CD1c-positive myeloid dendritic cell (primary cell): ENCODE data around the gene ANK2.
"Not testable (repeated sequence)": the region's sequence is repeated elsewhere in the genome, so short reads cannot be mapped to it uniquely, and the experiment has no call there.

Experiments
- DNase-seq: peaks from one replicate; pipeline ENCODE4 v3.0.0-alpha.2; 2016; ENCODE audit errors: extremely low spot score

Gene ANK2

DNA sequence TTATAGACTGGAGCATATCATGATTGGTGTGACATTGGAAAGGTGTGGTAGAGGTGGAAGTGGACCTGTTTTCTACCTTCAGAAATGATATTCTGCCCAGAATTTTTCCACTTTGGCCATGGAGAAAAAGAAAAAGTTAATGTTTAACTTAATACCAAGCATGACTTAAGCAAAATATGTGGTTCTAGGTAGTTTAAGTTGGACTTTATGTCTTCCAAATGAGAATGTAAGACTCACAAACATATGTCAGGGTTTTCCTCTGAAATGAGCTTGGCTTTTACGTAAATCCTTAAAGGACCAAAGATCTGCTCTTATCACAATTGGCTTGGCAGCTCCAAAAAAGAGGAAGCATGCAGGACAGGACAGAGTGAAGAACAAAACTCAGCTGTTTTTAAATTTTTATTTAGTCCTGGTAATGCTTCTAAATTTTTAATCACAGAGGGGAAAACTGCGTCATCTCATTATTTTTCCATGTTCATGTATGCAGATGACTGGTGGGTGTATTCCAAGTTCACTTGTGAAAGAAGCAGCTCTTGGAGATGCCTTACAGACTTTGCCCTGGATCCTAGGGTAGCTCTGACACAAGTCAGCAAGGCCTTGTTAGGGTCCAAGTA is 98.2 kb downstream of the ANK2 start:
- no peak for DNase-seq

GRCh38 chr4:113148925-113149324 is 99.5 kb downstream of the ANK2 start:
- no peak for DNase-seq

DNA sequence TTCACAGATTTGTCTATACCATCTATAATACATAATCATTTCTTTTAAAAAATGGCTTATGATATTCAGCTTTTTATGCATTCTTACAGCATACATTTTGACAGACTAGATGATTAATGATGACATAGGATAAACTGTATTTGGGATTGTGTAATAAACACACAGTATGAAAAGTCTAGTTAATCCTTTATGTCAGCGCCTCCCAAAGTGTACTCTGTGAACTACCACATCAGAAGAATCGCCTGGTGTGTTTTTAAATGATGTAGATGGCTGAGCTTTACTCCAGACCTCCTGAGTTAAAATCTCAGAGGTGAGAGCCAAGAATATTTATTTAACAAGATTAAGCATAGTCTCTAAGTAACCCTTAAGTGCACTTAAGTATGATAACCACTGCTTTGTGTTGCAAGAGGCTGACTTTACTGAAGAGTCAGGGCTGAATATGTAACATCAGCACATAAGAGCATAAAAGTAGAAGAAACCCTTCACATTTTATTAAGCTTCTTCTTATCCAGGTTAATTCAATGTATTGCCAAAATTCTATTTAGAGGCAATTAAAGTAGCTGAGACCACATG is 104.2 kb downstream of the ANK2 start:
- no peak for DNase-seq

- DNase-seq = no peak
These were observed 104.8 kb downstream of the ANK2 start for GRCh38 chr4:113154281-113154680.

- DNase-seq = no peak
These were observed 107.8 kb downstream of the ANK2 start for GRCh38 chr4:113157086-113157857.

GRCh38 chr4:113159942-113160545 is 110.6 kb downstream of the ANK2 start:
- DNase-seq = no peak

DNA sequence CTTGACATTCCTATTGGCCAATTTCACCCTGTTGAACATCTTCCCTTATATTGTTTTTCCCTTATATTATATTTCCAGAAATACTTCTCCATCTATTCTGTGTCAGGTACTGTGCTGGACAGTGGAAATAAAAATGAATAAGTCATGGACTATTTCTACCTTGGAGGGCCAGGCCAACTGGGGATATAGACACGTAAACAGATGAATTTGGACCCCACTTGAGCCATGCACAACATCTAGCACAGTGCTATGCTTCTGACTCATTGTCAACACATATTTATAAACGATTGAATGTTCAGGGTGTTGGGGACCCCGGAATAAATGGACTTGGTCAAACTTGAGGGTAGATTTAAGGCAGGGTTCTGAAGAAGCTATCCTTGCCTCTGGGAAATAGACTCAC is 111.1 kb downstream of the ANK2 start:
- DNase-seq = no peak

DNA sequence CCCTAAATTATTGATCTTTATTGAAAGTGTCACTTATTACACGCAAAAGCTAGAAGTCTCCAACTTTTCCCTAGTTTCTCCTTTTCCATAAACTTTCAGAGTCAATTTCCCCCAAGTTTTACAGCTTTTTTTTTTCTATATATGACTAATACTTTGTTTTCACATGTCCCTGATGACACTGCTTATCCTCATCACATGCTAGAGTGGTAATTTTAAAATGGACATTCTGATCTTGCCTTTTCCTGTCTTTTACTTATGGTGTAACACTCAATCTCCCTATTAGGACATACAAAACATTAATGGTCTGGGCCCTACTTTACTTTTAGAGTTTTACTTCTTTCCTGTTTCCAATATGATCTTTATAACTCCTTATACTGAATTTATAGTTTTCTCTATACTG is 112.6 kb downstream of the ANK2 start:
- no peak for DNase-seq

- no peak for DNase-seq
These were observed 119.9 kb downstream of the ANK2 start for GRCh38 chr4:113169368-113169767.

GRCh38 chr4:113170115-113170804 is 120.8 kb downstream of the ANK2 start:
- no peak for DNase-seq

- DNase-seq = no peak
These were observed 121.5 kb downstream of the ANK2 start for GRCh38 chr4:113170805-113171468.

DNA sequence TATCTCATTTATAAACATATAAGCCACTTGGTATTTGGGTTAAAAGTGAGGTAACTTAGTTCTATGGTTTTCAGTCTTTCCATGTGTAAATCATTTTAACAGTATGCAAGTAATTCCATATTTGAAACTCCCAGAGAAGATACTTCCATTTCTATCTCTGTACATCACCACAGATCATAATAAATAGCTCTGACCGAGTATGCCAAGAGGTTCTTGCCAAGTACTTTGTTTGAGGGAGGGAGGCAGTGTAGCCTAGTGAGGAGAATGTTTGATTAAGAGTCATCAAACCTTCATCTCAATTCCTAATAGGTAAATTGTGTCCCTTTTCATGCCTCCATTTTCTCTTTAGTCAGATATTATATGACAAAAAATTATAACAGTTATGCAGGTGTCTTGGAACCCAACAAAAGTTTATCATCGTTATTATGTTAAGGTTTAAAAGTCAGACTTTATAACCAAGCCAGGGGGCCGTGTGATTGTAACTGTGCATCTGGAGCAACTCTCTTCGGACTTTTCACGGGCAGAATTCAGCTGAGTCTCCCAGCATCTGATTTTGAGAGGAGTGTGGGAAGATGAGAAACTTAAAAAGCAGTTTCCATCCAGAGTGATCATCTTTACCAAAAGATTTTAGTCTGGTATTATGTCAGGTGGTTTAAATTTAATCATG is 123.8 kb downstream of the ANK2 start:
- DNase-seq = no peak

- no peak for DNase-seq
These were observed 124.4 kb downstream of the ANK2 start for GRCh38 chr4:113173793-113174264.

DNA sequence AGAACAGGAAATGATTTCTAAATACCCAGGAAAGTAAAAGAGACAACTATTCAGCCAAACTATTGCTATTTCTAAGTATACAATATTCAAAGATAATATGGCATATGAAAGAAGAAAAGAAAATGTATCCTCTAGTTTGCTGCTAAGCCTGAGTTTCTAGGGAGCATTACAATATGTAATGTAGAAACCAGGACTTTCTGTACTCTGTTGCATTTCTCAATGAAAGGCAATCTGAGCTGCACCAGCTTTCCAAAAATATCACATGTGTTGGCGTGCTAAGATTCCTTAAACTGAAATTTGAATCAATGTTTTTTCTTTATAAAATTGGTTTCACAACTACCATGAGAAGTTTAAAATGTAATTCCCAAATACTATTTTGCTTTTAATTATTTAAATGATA is 129.6 kb downstream of the ANK2 start:
- no peak for DNase-seq

DNA sequence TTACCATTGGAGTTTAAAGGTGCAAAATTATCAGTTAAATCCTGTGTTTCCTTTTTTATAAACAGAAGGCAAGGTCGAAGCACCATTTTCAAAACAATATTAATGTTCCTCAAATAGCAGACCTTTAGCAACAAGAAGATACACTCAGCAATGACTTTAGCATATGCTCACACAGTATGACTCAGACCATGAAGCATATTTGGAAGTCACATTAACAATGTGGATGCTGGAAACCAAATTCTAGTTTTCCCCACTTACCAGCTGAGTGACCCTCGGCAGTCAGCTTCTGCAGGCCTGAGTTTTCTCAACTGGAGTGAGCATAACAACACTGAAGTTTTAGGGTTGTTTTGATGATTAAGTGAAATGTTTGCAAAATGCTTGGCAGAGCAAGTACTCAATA is 130.5 kb downstream of the ANK2 start:
- no peak for DNase-seq

GRCh38 chr4:113181289-113182007 is 132.0 kb downstream of the ANK2 start:
- no peak for DNase-seq

GRCh38 chr4:113183032-113183605 is 133.7 kb downstream of the ANK2 start:
- DNase-seq = no peak

DNA sequence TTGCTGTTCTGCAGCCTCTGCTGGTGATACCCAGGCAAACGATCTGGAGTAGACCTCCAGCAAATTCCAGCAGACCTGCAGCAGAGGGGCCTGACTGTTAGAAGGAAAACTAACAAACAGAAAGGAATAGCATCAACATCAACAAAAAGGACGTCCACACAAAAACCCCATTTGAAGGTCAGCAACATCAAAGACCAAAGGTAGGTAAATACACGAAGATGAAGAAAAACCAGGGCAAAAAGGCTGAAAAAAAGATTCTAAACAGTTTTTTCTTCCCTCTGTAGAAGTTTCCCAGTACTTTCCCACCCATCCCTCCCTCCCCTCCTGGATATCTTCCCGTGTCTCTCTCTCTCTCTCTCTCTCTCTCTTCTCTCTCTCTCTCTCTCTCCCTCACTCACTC is 136.8 kb downstream of the ANK2 start:
- not testable (repeated sequence) for DNase-seq

GRCh38 chr4:113186913-113187312 is 137.5 kb downstream of the ANK2 start:
- no peak for DNase-seq

DNA sequence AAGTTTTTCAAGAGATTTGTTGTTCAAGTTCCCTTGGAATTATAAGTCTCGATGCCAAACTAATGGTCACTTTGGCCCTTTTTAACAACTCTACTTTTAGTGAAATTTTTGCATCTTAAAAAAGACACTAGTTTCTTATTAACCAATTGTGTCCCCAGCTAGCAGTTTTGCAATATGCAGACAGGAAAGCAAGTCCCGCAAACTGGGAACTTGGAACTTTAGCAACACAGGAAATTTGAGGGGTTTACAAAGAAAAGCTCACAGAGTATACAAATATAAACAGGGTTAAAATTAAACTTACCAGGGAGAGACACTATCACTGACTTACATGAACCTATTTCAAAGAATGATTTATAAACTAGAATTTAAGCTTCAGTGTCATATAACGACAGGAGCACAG is 137.9 kb downstream of the ANK2 start:
- no peak for DNase-seq
